GM12872 (cell line): Measurements from ENCODE around the gene RERE.

Source experiments
- CTCF ChIP-seq: IDR thresholded peaks from 3 replicates; pipeline ENCODE4 v1.5.1; 2011; ENCODE audit warnings: low read depth, mild to moderate bottlenecking, low read length, moderate library complexity; ENCODE audit not compliant: insufficient read depth

Gene RERE

GRCh38 chr1:8598060-8598724 is 219.2 kb downstream of the RERE start:
- no peak for TF ChIP-seq CTCF

GRCh38 chr1:8597455-8597854 is 220.0 kb downstream of the RERE start:
- no peak for TF ChIP-seq CTCF

GRCh38 chr1:8595941-8596340 is 221.5 kb downstream of the RERE start:
- TF ChIP-seq CTCF = no peak

- no peak for TF ChIP-seq CTCF
These were observed 222.1 kb downstream of the RERE start for GRCh38 chr1:8595332-8595731.

- TF ChIP-seq CTCF = no peak
These were observed 225.9 kb downstream of the RERE start for GRCh38 chr1:8591569-8591968.

- TF ChIP-seq CTCF = no peak
These were observed 226.6 kb downstream of the RERE start for GRCh38 chr1:8590721-8591351.

- no peak for TF ChIP-seq CTCF
These were observed 227.9 kb downstream of the RERE start for GRCh38 chr1:8589571-8589970.
